HL-60/S4 treated with retinoic acid at 250 ng/mL for 4 days and 3 days (cell line): ENCODE results near the gene ZMYND8.

ENCODE experiments used
- in situ Hi-C: fragments of 300-500 bp; cut with MboI; formaldehyde crosslinking; loops from 2 replicates; pipeline ENCODE4 v1.7.0; 2022; ENCODE audit warnings: low sequenced_read_pairs

The ZMYND8 gene

DNA sequence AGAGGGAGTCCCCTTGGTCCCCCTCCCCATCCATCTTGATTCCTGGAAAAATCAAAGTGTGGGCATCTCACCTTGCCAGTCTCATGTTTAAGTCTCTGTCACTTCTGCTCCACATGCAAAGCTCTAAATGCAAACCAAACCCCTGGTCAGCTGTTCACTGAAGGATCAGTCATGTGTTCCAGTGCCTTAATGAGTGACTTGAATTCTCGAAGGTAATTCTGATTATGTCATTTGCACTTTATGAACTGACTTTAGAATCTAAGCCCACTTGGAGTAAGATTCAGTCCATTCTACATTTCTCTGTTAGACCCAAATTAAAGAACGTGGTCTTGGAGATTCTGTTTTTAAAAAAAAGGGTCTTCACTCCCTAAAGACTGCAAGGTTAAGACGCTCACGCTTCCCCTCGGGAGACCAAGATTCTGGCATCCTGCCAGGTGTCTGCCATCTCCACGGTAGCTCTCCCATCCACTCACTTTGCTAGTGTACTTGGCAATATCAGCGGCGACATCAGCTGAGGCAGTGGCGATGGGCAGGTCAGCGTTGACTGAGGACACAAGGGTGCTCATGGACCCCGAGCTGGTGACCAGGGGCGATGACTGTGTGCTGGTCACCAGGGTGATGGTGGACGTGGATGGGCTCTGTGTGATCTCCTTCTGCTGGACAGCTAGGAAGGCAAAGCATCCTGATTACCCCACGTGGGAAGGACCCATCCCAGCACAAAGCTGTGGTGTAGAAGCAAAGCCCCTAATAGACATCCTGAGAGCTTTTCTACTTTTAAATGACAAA lies 120.5 kb downstream of the ZMYND8 start:
- in situ Hi-C loops: no loop called here

DNA sequence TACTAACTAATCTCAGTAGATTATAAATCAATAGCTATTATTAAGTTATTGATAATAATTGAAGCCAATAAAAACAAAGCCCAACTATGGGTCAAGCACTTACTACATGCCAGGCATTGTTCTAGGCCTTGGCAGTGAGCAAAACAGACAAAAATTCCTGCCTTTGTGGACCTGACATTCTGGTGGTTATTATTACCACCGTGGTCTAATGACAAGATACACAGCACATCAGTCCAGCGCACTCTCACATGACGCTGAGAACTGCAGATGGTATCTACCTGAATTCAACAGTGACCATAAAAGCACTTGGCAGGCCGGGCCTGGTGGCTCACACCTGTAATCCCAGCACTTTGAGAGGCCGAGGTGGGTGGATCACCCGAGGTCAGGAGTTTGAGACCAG lies 121.4 kb downstream of the ZMYND8 start:
- in situ Hi-C loops: no loop called here

DNA sequence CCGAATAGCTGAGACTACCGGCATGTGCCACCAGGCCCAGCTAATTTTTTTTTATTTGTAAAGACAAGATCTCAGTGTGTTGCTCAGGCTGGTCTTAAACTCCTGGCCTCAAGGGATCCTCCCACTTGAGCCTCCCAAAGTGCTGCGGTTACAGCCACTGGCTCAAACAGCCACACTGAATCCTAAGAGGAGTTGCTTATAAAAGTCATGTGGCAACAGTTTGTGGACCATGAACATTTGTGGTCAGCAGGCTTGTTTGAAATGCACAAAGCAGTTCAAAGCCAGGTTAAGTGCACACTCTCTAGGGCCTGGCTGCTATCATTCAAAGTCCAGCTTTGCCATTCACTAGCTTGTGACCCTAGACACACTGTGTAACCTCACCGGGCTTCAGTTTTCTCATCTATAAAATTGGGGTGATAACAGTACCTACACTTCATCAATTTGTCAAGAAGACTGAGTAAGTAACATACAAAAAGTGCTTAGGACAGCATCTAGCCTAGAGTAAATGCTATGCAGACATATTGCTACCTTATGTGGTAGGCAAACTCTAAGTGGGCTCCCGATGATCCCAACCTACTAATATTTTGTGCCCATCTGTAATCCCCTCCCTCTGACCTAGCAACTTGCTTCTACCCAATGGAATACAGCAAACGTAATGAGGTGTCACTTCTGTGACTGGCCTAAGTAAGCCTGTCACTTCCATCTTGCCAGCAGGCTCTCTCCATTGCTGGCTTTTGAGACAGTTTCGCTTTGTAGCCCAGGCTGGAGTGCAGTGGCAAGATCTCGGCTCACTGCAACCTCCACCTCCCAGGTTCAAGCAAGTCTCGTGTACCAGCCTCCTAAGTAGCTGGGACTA lies 122.9 kb downstream of the ZMYND8 start:
- in situ Hi-C loops: no loop called here

DNA sequence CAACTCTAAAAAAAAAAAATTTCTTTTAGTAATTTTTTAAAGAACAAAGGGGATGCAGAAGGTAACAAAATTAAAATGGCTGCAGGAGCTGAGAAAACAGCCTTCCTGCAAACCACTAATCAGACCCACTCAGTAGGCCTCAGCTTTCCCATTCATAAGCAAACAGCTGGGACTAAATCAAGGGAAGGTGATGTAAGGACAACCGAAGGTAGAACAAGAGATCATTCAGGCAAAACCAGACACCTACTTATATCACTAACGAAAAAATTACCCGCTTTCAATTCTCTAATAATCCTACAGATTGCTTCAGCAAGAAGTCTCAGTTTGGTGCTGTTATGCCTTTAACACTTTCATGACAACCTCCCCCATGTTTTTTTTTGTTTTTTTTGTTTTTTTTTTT lies 124.0 kb downstream of the ZMYND8 start:
- in situ Hi-C loops: no loop called here

DNA sequence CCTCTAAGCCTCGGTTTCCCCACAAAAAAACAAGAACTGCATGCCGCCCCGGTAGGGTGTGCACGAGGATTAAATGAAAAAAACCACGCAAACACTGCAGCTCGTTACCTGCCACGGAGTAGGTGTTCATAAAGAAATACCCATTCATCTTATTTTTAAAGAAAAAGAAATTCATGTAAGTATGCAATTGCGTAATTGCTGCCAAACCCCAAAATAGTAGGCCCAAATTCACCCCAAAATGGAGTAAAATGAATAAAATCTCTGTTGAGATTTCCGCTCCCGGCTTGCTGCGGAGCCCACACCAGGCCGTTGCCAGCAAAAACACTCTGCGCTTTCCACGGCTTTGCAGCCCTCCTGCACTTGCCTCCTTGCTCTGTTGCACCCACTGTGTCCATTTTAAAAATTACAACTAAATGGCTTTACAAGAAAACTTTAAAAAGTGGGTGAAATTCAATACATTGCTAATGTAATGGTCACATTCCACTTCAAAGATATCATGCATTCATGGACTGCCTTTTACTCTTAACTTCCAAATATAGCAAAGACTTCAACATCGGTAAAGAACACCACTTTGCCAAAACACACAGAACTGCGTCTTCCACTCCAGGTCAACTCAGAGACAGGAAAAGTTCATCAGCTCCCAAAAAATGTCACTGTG lies 125.0 kb downstream of the ZMYND8 start:
- in situ Hi-C loops: no loop called here

DNA sequence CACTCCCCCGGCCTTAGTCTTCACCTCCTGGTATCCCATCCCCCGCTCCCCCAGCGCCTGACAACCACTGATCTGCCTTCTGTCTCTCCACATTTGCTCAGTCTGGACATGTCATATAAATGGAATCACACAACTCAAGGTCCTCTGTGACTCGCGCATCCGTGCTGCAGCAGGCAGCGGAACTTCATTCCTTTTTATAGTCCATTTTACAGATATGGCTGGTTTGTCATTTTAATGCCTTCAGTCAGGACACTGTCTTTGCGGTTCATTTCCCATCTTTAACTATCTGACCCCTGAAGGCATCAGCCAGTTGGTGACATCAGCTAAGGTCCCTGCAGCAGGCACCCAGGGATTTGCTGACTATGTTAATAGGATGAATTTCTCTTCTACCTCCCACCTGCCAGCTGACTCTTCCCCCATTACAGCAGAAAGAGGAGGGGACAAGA lies 125.7 kb downstream of the ZMYND8 start:
- in situ Hi-C loops: no loop called here

DNA sequence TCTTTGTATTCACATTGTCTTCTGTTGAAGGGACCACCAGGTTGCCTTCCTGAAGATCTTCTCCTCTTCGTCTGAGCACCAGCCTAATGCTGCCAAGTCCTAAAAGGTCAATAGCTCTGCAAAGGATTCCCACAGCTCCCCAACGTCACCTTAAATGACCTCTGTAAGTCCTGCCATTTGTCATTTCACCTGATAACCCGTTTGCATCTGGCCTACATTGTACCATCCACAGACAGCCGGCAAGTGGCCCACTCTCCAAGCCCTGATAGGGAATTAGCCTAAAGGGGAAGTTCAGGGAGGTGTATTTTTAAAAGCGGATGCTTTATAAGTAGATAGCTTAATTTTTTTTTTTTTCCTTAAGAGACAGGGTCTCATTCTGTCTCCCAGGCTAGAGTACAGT lies 127.8 kb downstream of the ZMYND8 start:
- in situ Hi-C loops: no loop called here

DNA sequence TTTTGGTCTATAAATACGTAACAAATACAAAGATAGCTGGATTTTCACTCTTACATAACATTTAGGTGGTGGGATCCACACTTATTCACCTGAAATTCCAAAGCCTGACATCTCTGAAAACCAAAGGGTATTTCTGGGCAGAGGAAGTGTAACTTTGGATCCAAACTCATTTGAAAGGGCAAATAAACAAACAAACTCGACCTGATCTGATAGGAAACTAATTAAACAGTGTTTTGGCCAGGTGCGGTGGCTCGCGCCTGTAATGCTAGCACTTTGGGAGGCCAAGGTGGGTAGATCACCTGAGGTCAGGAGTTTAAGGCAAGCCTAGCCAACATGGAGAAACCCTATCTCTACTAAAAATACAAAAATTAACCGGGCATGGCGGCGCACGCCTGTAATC lies 128.9 kb downstream of the ZMYND8 start:
- in situ Hi-C loops: no loop called here

DNA sequence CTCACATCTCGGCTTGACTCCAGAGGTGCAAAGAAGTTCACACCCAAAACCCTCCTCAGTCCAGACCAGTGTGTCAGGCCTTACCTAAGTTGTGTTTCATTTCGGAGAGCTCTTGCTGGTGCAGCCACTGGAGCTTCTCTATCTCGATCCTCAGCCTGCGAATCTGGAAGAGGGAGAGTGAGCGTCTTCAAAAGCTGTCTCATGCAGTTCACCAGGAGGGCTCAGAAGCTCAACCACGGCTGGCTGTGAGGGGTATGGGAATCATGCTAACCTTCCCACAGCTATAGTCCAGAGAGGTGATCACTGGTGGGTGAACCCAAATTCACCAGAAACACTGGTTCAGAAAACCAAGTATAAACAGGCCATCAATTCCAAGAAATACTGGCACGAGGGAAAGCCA lies 129.4 kb downstream of the ZMYND8 start:
- in situ Hi-C loops: no loop called here

DNA sequence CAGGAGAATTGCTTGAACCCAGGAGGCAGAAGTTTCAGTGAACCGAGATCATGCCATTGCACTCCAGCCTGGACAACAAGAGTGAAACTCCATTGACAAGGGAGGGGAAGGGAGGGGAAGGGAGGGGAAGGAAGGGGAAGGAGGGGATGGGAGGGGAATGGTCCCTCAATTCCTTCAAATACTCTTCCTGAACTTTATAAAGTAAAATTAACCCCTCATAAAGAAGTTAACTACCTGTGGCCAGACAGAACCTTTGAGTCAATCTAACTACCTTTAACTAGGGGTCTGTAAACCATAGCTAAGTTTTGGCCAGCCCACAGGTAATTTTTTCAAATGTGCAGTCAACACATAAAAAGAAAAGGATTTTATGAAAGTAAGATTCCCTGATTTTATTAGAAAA lies 131.0 kb downstream of the ZMYND8 start:
- in situ Hi-C loops: no loop called here

DNA sequence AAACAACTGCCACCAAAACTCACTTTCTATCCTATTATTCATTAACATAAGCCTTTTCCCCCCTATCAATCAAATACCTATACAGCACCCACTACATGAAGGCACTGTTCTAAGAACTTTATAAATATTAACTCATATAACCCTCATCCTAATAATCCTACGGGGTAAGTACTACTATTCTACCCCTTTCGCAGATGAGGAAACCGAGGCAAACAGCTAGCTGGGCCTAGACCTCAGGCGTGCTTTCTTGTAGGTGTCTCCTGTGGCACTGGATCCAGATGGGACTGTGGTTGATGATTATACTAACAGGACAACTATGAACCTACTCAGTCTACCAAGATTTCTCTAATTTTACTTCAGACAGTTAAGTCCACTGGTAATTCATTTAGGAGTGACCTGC lies 131.6 kb downstream of the ZMYND8 start:
- in situ Hi-C loops: no loop called here

DNA sequence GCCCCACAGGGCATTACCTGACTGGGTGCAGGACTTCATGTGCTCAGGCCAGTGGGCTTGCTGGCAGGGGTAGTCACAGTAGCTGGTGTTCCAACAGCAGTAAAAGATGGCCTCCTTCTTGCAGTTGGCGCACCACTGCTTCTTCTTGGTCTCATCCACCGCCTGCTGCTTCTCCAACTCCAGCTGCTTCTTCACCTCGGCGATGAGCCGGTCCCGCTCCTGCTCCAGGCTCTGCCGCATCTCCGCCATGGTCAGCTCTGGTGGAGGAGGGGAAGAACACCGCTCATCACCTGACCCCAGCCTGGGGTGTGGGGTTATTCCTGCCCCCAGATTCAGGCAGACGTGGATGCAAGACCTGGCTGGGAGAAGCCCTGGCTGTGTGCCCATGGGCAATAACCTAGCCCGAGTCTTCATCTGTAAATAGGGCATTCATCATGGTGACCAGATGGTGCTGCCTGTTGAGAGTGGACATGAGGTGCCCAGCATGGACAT lies 132.2 kb downstream of the ZMYND8 start:
- in situ Hi-C loops: no loop called here

DNA sequence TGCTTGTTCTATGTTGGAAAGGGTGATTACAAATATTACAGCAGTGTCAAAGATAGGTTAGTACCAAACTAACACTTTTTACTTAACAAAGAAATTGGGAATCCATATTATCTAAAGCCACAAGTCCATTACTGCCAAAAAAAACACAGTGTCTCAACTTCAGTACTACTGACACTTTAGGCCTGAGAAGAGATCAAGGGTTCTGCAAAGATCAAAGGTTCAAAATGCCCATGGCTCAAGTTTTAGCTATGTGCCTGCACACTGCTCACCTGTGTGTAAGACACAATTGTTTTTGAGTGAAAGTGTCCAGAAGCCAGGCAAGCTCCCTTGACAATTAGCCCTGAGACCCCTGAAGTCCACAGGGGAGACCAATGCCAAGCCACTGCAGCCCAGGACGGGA lies 132.6 kb downstream of the ZMYND8 start:
- in situ Hi-C loops: no loop called here

DNA sequence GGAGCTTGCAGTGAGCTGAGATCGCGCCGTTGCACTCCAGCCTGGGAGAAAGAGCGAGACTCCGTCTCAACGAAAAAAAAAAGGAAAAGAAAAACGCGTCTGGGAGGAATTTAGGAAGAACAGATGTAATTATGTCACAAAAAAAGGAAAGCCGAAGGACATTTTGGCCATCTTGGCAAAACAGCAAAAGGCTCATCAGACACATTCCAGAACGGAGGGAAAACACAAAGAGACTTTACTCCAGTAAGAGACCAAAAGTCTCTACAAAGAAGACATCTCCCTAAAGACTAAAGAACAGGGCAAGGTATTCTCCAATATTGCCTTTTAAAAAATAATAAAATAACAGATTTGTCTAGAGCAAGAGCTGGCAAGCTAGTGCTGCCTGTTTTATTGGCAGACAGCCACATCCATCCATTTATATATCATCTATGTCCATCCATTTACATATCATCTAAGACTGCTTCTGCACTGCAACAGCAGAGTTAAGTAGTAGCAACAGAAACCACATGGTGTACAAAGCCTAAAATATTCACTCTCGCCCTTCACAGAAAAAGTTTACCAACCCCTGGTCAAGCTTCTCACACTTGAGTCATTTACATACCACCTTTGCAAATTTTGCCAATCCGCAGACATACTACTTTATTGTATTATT lies 133.9 kb downstream of the ZMYND8 start:
- in situ Hi-C loops: no loop called here

DNA sequence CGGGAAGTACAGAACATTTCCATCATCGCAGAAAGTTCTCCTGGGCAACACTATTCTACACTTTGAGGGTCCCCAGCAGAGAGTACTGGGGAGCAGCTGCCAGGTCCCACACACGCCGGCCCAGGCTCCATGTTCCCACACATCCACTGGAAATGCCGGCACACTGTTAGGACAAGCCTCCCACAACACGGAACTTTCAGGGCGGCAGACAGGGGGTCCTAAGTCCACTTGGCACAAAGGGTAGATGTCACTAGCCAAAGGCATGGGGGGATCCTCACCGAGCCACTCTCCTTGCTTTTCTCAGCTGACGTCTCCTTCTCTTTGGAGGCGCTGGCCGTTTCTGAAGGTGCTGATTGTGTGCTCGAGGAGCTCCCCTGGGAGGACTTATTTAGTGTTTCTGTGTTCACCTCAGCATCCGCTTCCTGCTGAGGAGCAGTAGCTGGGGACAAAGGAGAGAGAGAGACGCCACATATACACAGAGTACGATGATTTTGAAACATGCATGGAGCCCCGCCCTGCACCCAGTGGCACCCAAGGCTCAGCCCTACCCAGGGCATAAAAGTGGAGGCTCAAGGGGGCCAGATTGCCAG lies 135.4 kb downstream of the ZMYND8 start:
- in situ Hi-C loops: no loop called here

DNA sequence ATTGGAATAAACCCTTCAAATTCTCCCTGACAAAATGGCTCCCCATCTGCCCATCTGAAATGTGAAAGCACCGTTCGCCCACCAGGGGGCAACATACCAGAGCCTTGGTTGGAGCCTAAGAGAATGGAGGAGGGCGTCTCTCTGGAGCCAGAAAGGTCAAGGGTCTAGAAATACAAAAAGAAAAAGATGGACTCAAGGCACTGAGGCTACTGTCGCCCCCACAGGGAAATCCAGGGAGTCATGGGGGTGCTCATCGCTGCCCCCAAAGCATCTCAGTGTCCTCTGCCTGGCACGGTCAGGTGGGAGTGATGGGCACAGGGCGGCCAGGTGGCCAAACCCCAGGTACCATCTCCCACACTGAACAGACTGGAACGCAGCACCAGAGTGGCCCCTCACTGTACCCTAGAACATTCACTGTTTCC lies 136.3 kb downstream of the ZMYND8 start:
- in situ Hi-C loops: no loop called here

DNA sequence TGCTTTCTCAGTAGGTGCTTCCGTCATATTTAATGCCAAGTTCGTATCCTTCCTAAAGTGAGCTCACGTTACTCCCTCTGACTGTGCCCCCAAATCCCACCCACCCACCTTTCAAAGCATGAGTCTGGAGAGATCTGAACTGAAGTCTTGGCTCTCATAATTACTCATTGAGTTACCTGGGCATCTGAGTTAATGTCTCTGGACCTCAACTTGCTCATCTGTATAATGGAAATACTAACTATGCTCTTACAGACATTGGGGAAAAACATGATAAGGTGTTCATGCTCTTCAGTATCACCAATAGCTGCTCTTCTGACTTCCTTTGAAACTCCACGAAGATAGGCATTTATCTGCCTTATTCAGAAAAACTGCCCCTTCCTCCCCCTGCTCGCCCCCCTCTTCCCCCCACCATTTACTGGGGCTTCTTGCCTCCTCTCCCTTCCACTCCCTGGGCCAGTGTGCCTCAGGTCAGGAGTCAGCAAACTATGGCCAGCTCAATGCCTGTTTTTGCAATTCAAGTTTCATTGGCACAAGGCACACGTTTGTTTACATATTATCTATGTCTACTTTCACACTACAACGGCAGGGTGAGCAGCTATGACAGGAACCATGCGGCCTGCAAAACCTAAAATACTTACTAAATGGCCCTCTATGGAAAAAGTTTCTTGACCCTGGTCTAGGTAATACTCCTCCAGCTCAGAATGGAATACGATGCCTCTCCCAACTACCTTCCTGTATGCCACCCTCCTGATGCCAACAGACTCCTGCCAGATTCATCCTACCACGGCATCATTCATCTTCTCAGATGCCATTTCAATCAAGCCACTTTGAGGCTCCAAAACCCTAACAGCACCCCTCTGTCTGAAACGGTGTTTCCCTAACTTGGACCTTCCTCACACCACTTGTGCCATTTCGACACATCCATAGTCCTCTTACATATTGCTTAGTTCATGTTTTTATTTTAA lies 138.7 kb downstream of the ZMYND8 start:
- in situ Hi-C loops: no loop called here

DNA sequence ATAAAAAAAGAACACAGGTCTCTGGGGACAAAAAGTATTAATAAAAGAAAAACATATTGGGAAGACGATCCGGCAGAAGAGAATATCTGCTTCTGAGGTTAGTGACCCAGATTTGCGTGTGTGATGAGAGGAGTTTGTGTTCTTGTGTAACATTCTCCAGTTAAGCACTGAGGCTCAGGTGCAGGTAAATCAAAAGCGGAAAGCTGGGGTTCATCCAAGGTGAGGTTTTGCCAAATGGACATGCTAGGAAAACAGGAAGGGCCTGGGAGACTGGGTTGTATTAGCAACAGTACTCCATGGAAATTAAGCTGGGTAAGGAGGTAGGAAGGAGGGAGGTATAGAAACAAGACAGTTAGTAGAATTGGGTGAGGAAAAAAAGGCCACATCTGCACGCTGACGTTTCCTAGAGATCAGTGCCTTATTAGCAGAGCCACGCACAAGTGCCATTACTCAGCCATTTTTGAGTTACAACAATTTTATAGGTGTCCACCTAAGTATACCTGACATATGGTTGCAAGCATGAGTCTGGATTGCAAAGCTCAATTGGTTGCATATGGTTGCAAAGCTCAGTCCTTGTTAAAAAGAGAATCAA lies 139.6 kb downstream of the ZMYND8 start:
- in situ Hi-C loops: no loop called here
